Measurements from ENCODE around the gene PHACTR4.

The PHACTR4 gene

GRCh38 chr1:28436211-28436769 is 66.8 kb downstream of the PHACTR4 start:
- DNase-seq (ENCODE audit: low read depth), result no peak
- TF ChIP-seq CTCF (IDR thresholded peaks at IDR 0.05; ENCODE audit: low read depth, low read length), result no peak
- no peak for TF ChIP-seq POLR2A (IDR thresholded peaks at IDR 0.05; ENCODE audit: extremely low read depth, insufficient read length)
- TF ChIP-seq MAX (IDR thresholded peaks at IDR 0.05; ENCODE audit: low read depth, low read length), result no peak
- no peak for TF ChIP-seq MYC (IDR thresholded peaks at IDR 0.05; ENCODE audit: low read depth, low read length)
- H3K4me3 ChIP-seq (ENCODE audit: low read depth, low read length), result no peak overlapping the region

GRCh38 chr1:28437264-28437923 is 67.9 kb downstream of the PHACTR4 start:
- DNase-seq (ENCODE audit: low read depth), result peak; percentile 33
- TF ChIP-seq MAX (IDR thresholded peaks at IDR 0.05; ENCODE audit: low read depth, low read length) (no peak), CTCF (IDR thresholded peaks at IDR 0.05; ENCODE audit: low read depth, low read length) (no peak), POLR2A (IDR thresholded peaks at IDR 0.05; ENCODE audit: extremely low read depth, insufficient read length) (no peak), MYC (IDR thresholded peaks at IDR 0.05; ENCODE audit: low read depth, low read length) (no peak)
- no peak overlapping the region for H3K4me3 ChIP-seq (ENCODE audit: low read depth, low read length)

- peak; percentile 76 for DNase-seq (ENCODE audit: low read depth)
- 0 out of 2 replicates have a peak, but pooled peaks have one; percentile 31 for TF ChIP-seq MAX (IDR thresholded peaks at IDR 0.05; ENCODE audit: low read depth, low read length)
- no peak for TF ChIP-seq CTCF (IDR thresholded peaks at IDR 0.05; ENCODE audit: low read depth, low read length)
- no peak for TF ChIP-seq POLR2A (IDR thresholded peaks at IDR 0.05; ENCODE audit: extremely low read depth, insufficient read length)
- no peak for TF ChIP-seq MYC (IDR thresholded peaks at IDR 0.05; ENCODE audit: low read depth, low read length)
- no peak overlapping the region for H3K4me3 ChIP-seq (ENCODE audit: low read depth, low read length)
These were observed 68.6 kb downstream of the PHACTR4 start for GRCh38 chr1:28437924-28438699.

GRCh38 chr1:28439320-28439719 is 69.8 kb downstream of the PHACTR4 start:
- no peak overlapping the region for H3K4me3 ChIP-seq (ENCODE audit: low read depth, low read length)
- DNase-seq (ENCODE audit: low read depth), result no peak
- TF ChIP-seq POLR2A (IDR thresholded peaks at IDR 0.05; ENCODE audit: extremely low read depth, insufficient read length), result no peak
- TF ChIP-seq MAX (IDR thresholded peaks at IDR 0.05; ENCODE audit: low read depth, low read length), result no peak

- no peak for DNase-seq (ENCODE audit: low read depth)
- no peak overlapping the region for H3K4me3 ChIP-seq (ENCODE audit: low read depth, low read length)
- TF ChIP-seq MAX (IDR thresholded peaks at IDR 0.05; ENCODE audit: low read depth, low read length), result no peak
- TF ChIP-seq MYC (IDR thresholded peaks at IDR 0.05; ENCODE audit: low read depth, low read length), result no peak
- TF ChIP-seq CTCF (IDR thresholded peaks at IDR 0.05; ENCODE audit: low read depth, low read length), result no peak
- no peak for TF ChIP-seq POLR2A (IDR thresholded peaks at IDR 0.05; ENCODE audit: extremely low read depth, insufficient read length)
These were observed 72.1 kb downstream of the PHACTR4 start for GRCh38 chr1:28441674-28442073.

- no peak overlapping the region for H3K4me3 ChIP-seq (ENCODE audit: low read depth, low read length)
- DNase-seq (ENCODE audit: low read depth), result no peak
- no peak for TF ChIP-seq POLR2A (IDR thresholded peaks at IDR 0.05; ENCODE audit: extremely low read depth, insufficient read length)
- TF ChIP-seq MAX (IDR thresholded peaks at IDR 0.05; ENCODE audit: low read depth, low read length), result no peak
- TF ChIP-seq MYC (IDR thresholded peaks at IDR 0.05; ENCODE audit: low read depth, low read length), result no peak
- no peak for TF ChIP-seq CTCF (IDR thresholded peaks at IDR 0.05; ENCODE audit: low read depth, low read length)
These were observed 74.0 kb downstream of the PHACTR4 start for GRCh38 chr1:28443550-28443949.
